Motor neuron (in vitro differentiated cells): Measurements from ENCODE around the gene SCO1. TPM values are rescaled to one million over a fixed set of nuclear protein-coding genes. Genes with fewer than 3 reads are reported as not detected.

Experiments used
- ATAC-seq, 8 experiments: fragments of 200-7000 bp; cut with Tn5 transposase; replicated peaks in 6 of 8; 2 replicates each; pipeline ENCODE4 v1.8.0; 2021; ENCODE audit warnings: mild to moderate bottlenecking in 8 of 8, moderate library complexity in 8 of 8
- H3K27ac ChIP-seq, 2 donors: fragments of 250-450 bp; sonication (Bioruptor Pico); 2 replicates each; pipeline ENCODE4 v1.9.0; 2021; ENCODE audit warnings: antibody characterized with exemption in 2 of 2, mild to moderate bottlenecking in 2 of 2, moderate library complexity in 1 of 2
- H3K4me1 ChIP-seq, 2 donors: fragments of 250-450 bp; sonication (Bioruptor Pico); replicated peaks in 1 of 2; 2 replicates each; pipeline ENCODE4 v1.6.1; 2021; ENCODE audit warnings: antibody characterized with exemption in 2 of 2, mild to moderate bottlenecking in 2 of 2, moderate library complexity in 1 of 2
- H3K4me3 ChIP-seq, 5 donors: fragments of 250-450 bp; sonication (Bioruptor Pico); 2 replicates each; pipeline ENCODE4 v1.9.0; 2021; ENCODE audit warnings: antibody characterized with exemption in 5 of 5, mild to moderate bottlenecking in 5 of 5, moderate library complexity in 4 of 5
- WGBS, 10 experiments: fragments of 450-650 bp; shearing (Covaris generic); methylation state at CpG; one replicate each; pipeline ENCODE4 v1.0.0; 2022; 5-methylcytosine and 5-hydroxymethylcytosine counted together
- in situ Hi-C, 9 experiments: fragments of 400-800 bp; cut with MboI; loops; one replicate each; pipeline ENCODE4 v1.15.0; 2021; ENCODE audit warnings: low sequenced_read_pairs in 9 of 9, low pct_unique_long_range_greater_than_20kb in 2 of 9; ENCODE audit not compliant: unreplicated experiment in 9 of 9
- total RNA-seq, 8 experiments: library from RNA; unstranded; fragments of 300-600 nt; gene quantifications; 2 replicates each; pipeline versions ENCODE4 v1.2.3 to v1.2.4, GENCODE V29; 2022

The SCO1 gene
- total RNA-seq: 10 to 100 TPM; 15.0 to 45.2 (median 20.9) TPM

GRCh38 chr17:10697092-10698081 is at the start of gene SCO1, which contains the start of gene ADPRM:
Gene SCO1, minus strand, starts transcription at chr17:10697533. Its CDS starts 26 bp downstream, at chr17:10697507.
Gene ADPRM, plus strand, starts transcription at chr17:10697594. Its CDS starts 7,333 bp downstream, at chr17:10704927.
- 0 to 3% (median 0%) methylated on average over 1 to 14 of the region's 84 CpGs; no CpG with 5 or more reads in 3 of the 10 experiments for WGBS, 10 experiments
- Histone ChIP-seq H3K27ac (peak within 1 kb of the TSS; percentile 81 to 87), H3K4me1 (peaks cover 7 to 11% of the 10 kb centered on the region in 2 donors), H3K4me3 (peak within 1 kb of the TSS; percentile 60 to 100 (median 79))
- in situ Hi-C loops: no loop called here
- peak; percentile 95 to 99 (median 99) for ATAC-seq

DNA sequence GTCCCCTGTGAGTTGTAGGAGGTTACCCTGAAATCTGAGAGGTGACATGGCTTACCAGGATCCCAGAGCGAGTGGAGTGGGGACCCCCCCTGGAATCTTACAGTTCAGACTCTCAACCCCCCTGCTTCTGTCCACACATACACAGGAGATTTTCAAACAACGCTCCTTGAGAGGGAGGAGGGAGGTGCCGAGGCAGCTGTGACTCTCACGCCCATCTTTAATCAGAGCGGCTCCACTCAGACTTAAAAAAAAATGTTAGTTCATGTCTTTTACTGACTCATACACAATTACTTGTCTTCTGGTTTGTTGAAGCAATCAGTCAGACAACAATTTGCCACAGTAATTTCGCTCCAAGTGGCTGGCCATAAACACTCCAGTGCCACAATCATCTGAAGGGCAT is 47.9 kb upstream of the SCO1 start:
- ATAC-seq: peak in 7 of 8 experiments; percentile 43 to 75 (median 55)
- WGBS, 10 experiments: 0 to 93% (median 73%) methylated on average over 1 to 6 of the region's 6 CpGs; no CpG with 5 or more reads in 2 of the 10 experiments

DNA sequence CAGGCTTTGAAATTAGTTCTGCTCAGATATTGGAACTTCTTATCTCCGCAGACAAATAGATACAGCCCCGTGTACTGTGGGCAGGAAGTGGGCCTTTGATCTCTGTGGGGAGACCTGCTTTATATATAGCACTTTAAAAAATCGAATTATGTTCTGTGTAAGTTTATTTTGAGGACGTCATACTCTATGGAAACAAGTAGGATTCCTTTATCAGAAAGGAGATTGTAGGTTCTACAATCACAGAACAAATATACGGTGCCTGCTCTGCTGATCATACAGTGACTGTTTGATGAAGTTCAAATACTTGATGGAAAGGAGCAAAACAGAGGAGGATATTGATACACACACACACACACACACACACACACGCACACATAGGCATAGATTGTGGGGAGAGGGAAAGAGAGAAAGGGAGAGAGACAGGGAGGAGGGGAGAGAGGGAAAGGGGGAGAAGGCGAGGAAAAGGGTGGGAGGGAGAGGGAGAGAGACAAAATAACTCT is 47.2 kb upstream of the SCO1 start:
- 38 to 82% (median 59%) methylated on average over 1 to 6 of the region's 7 CpGs for WGBS, 10 experiments
- no peak overlapping the region for H3K4me3 ChIP-seq
- H3K27ac ChIP-seq: no peak overlapping the region
- peaks cover 16% of the 10 kb centered on the region in 2 donors for H3K4me1 ChIP-seq
- in situ Hi-C loops: loop anchor here in 4 of 9 experiments (10.0 to 25.0 kb wide), 3 partner anchors 93 to 393 kb away; partner anchors contain the start of gene PIRT (in 2 of the 4)
- no peak for ATAC-seq

More for the DNA sequence above, 47.9 kb upstream of the SCO1 start:
- Histone ChIP-seq H3K4me1 (peaks cover 16 to 17% of the 10 kb centered on the region in 2 donors), H3K4me3 (no peak overlapping the region), H3K27ac (no peak overlapping the region)
- in situ Hi-C loops: loop anchor here in 4 of 9 experiments (10.0 to 25.0 kb wide), 3 partner anchors 92 to 392 kb away; partner anchors contain the start of gene PIRT (in 2 of the 4)

DNA sequence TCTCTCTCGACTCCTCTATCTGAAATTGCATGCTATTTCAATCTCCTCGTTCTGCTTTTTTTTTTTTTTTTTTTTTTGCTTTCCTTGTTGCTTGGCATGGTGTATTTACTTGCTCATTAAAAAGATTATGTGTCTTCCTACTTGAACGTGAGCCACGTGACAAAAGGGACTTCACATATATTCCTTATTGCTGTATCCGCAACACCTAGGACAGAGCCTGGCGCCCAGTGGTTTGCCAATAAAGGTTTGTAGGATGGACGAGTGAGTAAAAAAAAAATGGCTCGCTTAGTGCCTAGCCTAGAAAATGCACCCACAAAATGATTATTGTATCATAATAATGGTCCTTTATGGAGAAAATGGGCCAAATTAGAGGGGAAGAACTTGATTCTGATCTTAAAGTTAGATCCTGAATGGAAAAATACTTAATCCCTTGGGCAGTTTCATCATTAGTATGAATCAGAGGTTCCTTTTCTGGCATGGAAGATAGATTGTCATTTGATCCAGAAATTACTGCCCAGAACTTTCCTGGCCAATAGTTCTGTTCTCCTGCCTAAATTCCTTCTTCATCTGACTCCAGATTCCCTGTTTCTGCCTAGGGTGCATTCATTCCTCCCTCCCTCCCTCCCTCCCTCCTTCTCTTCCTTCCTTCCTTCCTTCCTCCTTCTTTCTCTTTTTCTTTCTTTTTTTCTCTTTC is 46.1 kb upstream of the SCO1 start:
- in situ Hi-C loops: loop anchor here in 4 of 9 experiments (10.0 to 25.0 kb wide), 3 partner anchors 94 to 394 kb away; partner anchors contain the start of gene PIRT (in 2 of the 4)
- peaks cover 5% of the 10 kb centered on the region in 2 donors for H3K4me1 ChIP-seq
- no peak overlapping the region for H3K4me3 ChIP-seq
- ATAC-seq: no peak
- no peak overlapping the region for H3K27ac ChIP-seq
- 16 to 100% (median 73%) methylated on average over 1 to 8 of the region's 8 CpGs for WGBS, 10 experiments

- H3K4me1 ChIP-seq: no peaks in the 10 kb centered on the region
- in situ Hi-C loops: loop anchor here in 4 of 9 experiments (10.0 to 25.0 kb wide), 3 partner anchors 95 to 395 kb away; partner anchors contain the start of gene PIRT (in 2 of the 4)
- no peak for ATAC-seq
- H3K27ac ChIP-seq: no peak overlapping the region
- no peak overlapping the region for H3K4me3 ChIP-seq
- WGBS, 10 experiments: 69 to 100% (median 84%) methylated on average over 1 to 6 of the region's 6 CpGs; no CpG with 5 or more reads in 2 of the 10 experiments
Observed at GRCh38 chr17:10742431-10742830, 45.1 kb upstream of the SCO1 start.

- in situ Hi-C loops: loop anchor here in 4 of 9 experiments (10.0 to 25.0 kb wide), 3 partner anchors 96 to 396 kb away; partner anchors contain the start of gene PIRT (in 2 of the 4)
- WGBS, 10 experiments: 76 to 100% (median 89%) methylated on average over 1 to 6 of the region's 10 CpGs
- no peak for ATAC-seq
- no peaks in the 10 kb centered on the region for H3K4me1 ChIP-seq
- H3K27ac ChIP-seq: no peak overlapping the region
- no peak overlapping the region for H3K4me3 ChIP-seq
Observed at GRCh38 chr17:10741416-10742135, 44.2 kb upstream of the SCO1 start.

DNA sequence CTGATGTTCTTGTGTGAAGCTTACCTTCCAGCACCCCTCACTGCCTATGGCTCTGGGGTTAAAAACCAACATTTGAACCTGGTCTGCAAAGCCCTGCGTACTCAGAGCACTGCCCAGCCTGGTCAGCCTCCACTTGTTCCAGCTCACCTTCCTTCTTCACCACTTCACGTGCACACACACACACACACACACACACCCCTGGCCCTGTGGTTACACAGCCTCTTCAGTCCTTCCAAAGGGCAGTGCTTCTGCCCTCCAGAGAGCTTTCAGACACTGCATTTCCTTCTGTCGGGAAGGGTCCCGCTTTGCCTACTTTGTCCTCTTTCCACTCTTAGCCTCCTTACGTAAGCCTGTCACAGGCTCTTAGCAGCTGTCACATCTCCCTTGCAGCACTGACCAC is 42.1 kb upstream of the SCO1 start:
- Histone ChIP-seq H3K4me3 (no peak overlapping the region), H3K4me1 (no peaks in the 10 kb centered on the region), H3K27ac (no peak overlapping the region)
- ATAC-seq: peak in 1 of 8 experiments; percentile 24
- 63 to 100% (median 73%) methylated on average over 1 to 3 of the region's 5 CpGs; no CpG with 5 or more reads in 6 of the 10 experiments for WGBS, 10 experiments
- in situ Hi-C loops: loop anchor here in 5 of 9 experiments (10.0 to 25.0 kb wide), 3 partner anchors 98 to 398 kb away; partner anchors contain the start of gene PIRT (in 2 of the 5)

GRCh38 chr17:10738521-10739258 is 41.4 kb upstream of the SCO1 start:
- no peak overlapping the region for H3K4me3 ChIP-seq
- in situ Hi-C loops: loop anchor here in 5 of 9 experiments (10.0 to 25.0 kb wide), 3 partner anchors 99 to 399 kb away; partner anchors contain the start of gene PIRT (in 2 of the 5)
- WGBS, 10 experiments: 0 to 92% (median 74%) methylated on average over 1 to 2 of the region's 5 CpGs; no CpG with 5 or more reads in 4 of the 10 experiments
- no peak overlapping the region for H3K27ac ChIP-seq
- no peaks in the 10 kb centered on the region for H3K4me1 ChIP-seq
- peak in 1 of 8 experiments; percentile 42 for ATAC-seq

DNA sequence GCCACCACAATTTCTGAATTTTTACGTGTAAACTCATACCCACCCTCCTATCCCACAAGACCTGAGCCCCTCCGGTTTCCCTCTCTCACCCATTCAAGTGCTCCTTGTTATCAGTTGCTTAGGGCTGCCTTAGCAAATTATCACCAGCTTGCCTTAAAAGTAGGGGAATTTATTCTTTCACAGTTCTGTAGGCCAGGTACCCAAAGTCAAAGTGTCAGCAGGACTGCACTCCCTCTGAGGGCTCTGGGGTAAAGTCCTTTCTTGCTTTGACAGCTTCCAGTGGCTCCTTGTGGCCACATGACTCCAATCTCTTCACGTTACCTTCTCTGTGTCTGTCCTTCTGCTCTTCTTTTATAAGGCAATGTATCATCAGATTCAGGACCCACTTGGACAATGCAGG is 40.4 kb upstream of the SCO1 start:
- 22 to 100% (median 80%) methylated on average over 1 to 3 of the region's 3 CpGs; no CpG with 5 or more reads in 2 of the 10 experiments for WGBS, 10 experiments
- in situ Hi-C loops: loop anchor here in 5 of 9 experiments (10.0 to 25.0 kb wide), 3 partner anchors 100 to 400 kb away; partner anchors contain the start of gene PIRT (in 2 of the 5)

DNA sequence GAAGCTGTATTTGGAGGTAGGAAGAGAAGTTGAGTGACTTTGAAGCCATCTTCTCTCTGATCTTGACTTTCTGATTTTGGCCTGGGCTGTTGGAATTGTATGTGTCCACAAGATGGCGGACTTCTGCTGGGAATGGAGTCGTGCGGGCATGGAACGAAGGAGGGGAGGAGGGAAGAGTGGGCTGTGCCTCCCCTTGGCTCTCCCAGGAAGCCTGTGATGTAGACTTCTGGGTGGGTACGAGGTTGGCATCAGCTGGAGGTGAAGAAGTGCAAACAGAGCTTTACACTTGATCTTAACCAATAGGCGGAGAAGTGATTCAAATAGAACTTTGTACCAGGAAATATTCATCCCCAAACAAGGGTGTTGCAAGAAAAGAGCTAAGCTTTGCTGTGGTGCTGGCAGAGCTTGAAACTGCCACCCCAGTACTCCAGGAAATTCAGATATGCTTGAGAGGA is 39.9 kb upstream of the SCO1 start:
- Histone ChIP-seq H3K27ac (no peak overlapping the region), H3K4me1 (no peaks in the 10 kb centered on the region), H3K4me3 (no peak overlapping the region)
- peak; percentile 59 to 89 (median 67) for ATAC-seq
- in situ Hi-C loops: loop anchor here in 5 of 9 experiments (10.0 to 25.0 kb wide), 3 partner anchors 100 to 400 kb away; partner anchors contain the start of gene PIRT (in 2 of the 5)
- WGBS, 10 experiments: 0 to 100% (median 24%) methylated on average over 1 to 6 of the region's 6 CpGs; no CpG with 5 or more reads in 2 of the 10 experiments

More for the DNA sequence above, 40.4 kb upstream of the SCO1 start:
- no peak overlapping the region for H3K4me3 ChIP-seq
- ATAC-seq: no peak
- H3K4me1 ChIP-seq: no peaks in the 10 kb centered on the region
- no peak overlapping the region for H3K27ac ChIP-seq

DNA sequence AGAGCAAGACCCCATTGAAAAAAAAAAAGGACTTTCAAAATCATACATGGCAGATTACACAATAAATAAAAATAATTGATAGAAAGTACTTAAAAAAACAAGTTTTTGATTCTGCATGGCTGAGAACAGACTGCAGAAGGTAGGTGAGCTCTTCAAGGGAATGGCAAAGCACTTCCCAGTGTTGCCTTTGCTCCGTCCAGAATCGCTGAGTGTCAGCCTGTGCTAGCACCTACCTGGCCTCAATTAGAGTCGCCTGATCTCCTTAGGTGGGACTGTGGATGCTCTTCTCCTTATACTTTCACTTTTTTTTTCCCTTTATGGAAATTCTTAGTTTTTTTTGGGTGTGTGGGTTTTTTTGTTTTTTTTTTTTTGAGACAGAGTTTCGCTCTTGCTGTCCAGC is 38.5 kb upstream of the SCO1 start:
- H3K4me1 ChIP-seq: no peaks in the 10 kb centered on the region
- H3K27ac ChIP-seq: no peak overlapping the region
- 53 to 100% (median 93%) methylated on average over 1 to 4 of the region's 4 CpGs; no CpG with 5 or more reads in 1 of the 10 experiments for WGBS, 10 experiments
- in situ Hi-C loops: loop anchor here in 5 of 9 experiments (10.0 to 25.0 kb wide), 3 partner anchors 101 to 401 kb away; partner anchors contain the start of gene PIRT (in 2 of the 5)
- no peak for ATAC-seq
- no peak overlapping the region for H3K4me3 ChIP-seq
